RWPE1 (cell line): ENCODE measurements around the gene TTC32.
"Not testable (repeated sequence)": the region's sequence is repeated elsewhere in the genome, so short reads cannot be mapped to it uniquely, and the experiment has no call there.

Experiments used
- CTCF ChIA-PET: fragments of 350-600 bp; sonication (Branson Sonifier 250); formaldehyde crosslinking; extraction: SDS; loops from one replicate; lab custom pipeline; 2021; lab: Yijun Ruan, JAX
- POLR2A ChIA-PET: fragments of 400-600 bp; formaldehyde crosslinking; extraction: SDS; loops from one replicate; lab custom pipeline; 2020; ENCODE audit warnings: antibody characterized with exemption; ENCODE audit not compliant: low non-redundant PET; lab: Yijun Ruan, JAX
- DNase-seq: peaks from one replicate; pipeline ENCODE4 v3.0.0; 2012; ENCODE audit warnings: low spot score
- H3K27ac ChIP-seq: fragments of 450-650 bp; 2 replicates; pipeline ENCODE4 v1.5.1; 2017
- TF ChIP-seq, protein P1 (sequence below): fragments of 450-650 bp; conservative IDR thresholded peaks from 2 replicates; pipeline ENCODE4 v1.5.1; 2017; ENCODE audit warnings: low read depth, mild to moderate bottlenecking

TTC32 gene

DNA sequence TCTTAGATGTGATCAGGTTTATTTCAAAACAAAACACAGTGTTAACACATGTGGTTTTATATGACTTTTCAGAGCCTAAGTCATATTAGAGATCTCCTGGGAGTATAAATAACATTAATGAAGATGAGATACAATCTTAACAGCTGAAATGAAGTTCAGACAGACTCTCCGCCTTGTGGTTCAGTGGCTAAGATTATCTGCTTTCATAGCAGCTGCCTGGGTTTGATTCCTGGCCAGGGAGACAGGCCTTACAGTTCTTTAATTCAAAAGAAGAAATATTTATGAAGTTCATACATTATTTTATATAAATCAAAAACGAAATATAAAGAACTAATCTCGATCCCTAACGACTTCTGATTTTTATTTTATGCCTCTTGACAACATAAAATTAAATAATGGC, 35.2 kb upstream of the TTC32 start:
- ChIA-PET CTCF (no interaction called here), POLR2A (no interaction called here)
- no peak for DNase-seq
- no peak overlapping the region for H3K27ac ChIP-seq
- TF ChIP-seq, protein P1, sequence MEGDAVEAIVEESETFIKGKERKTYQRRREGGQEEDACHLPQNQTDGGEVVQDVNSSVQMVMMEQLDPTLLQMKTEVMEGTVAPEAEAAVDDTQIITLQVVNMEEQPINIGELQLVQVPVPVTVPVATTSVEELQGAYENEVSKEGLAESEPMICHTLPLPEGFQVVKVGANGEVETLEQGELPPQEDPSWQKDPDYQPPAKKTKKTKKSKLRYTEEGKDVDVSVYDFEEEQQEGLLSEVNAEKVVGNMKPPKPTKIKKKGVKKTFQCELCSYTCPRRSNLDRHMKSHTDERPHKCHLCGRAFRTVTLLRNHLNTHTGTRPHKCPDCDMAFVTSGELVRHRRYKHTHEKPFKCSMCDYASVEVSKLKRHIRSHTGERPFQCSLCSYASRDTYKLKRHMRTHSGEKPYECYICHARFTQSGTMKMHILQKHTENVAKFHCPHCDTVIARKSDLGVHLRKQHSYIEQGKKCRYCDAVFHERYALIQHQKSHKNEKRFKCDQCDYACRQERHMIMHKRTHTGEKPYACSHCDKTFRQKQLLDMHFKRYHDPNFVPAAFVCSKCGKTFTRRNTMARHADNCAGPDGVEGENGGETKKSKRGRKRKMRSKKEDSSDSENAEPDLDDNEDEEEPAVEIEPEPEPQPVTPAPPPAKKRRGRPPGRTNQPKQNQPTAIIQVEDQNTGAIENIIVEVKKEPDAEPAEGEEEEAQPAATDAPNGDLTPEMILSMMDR = no peak

DNA sequence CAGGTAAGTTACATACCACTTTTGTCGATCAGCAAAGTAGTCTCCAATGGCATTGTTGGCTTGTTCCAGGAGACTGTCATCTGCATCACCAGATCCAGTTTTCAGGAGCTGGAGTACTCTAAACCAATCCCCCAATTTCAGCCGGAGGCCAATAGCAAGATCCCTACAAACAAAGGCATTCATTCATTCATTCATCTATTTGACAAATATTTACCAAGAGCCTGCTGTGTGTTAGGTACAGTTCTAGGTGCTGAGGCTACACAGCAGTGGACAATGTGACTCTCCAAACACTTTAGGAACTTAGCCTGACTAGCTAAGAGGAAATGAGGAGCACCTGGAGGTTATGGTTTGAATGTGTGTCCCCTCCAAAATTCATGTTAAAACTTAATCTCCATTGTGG, 34.4 kb upstream of the TTC32 start:
- ChIA-PET POLR2A (no interaction called here), CTCF (no interaction called here)
- TF ChIP-seq, protein P1 = no peak
- no peak for DNase-seq
- no peak overlapping the region for H3K27ac ChIP-seq

DNA sequence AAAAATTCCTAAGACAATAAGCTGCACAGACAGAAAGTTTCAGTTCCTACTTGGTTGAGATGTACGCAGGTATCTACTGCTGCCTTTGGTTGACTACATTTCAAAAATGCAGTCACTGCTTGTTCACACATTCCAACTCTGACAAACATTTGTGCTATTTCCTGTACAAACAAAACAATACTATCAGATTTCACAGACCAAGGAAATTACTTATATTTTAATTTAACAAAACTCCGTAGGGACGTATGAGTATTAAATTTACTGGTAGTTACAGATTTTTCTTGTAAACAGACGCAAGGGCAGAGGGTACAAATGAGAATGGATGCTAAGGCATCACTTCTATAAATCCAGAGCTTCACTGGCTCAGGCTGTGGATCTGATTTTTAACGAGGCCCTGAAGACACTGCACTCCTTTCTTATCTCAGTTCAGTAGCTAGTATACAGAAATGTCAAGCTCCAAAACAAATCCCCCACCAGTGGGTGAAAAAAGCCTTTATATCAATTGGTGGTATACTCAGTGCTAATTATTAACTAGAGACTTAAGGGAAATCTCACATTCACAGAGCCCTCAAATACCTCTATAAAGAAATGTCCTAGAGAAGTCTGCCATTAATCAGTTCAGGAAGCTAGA, 31.7 kb upstream of the TTC32 start:
- TF ChIP-seq, protein P1 = no peak
- DNase-seq = peak; percentile 59
- no peak overlapping the region; the same call in 1 of the 2 replicates for H3K27ac ChIP-seq
- ChIA-PET POLR2A (no interaction called here), CTCF (interaction anchor here (0.7 to 0.8 kb wide), 2 partner anchors 82 to 424 kb away, joined by 3 read pairs; no protein-coding TSS in a partner anchor)

DNA sequence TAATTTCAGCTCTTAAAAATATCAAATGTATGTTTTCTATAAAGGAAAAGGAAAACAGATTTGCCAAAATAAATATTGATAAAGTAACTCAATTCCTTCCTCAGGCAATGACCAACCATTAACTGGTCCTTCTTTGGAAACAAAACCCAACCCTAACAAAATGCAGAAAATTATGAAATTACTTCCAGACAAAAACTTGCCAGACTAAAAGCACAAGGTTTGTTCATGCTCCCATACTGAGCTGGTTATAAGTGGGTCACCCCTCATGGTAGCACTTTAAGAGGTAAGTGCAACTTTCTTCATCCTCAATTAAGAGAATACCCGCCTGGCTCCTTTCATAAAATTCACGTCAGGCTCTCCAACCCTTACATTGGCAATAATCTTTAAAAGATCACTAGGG, 31.1 kb upstream of the TTC32 start:
- DNase-seq = no peak
- CTCF ChIA-PET = no interaction called here
- H3K27ac ChIP-seq = no peak overlapping the region
- POLR2A ChIA-PET = no interaction called here
- TF ChIP-seq, protein P1 = no peak

DNA sequence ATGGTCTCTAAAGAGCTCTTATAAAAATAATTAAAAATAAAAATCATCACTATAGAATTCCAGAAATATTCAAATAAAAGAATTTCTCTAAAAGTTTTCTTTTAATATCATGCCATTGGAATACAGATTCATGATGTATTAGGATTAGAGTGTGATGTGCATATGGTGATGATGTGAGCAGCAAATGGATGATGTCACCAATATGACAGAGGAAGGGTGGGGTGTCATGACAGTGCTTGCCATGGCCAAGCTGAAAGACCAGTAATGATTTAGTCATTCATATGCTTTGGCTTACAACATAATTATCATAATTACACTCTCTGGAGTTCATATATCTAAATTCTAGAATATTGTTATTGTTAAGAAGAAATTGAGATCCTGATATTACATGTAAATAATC, 27.4 kb upstream of the TTC32 start:
- TF ChIP-seq, protein P1 = no peak
- ChIA-PET CTCF (interaction anchor here (0.7 kb wide), 1 partner anchor 17 kb away, joined by 3 read pairs; no protein-coding TSS in a partner anchor), POLR2A (no interaction called here)
- DNase-seq = no peak
- no peak overlapping the region for H3K27ac ChIP-seq

DNA sequence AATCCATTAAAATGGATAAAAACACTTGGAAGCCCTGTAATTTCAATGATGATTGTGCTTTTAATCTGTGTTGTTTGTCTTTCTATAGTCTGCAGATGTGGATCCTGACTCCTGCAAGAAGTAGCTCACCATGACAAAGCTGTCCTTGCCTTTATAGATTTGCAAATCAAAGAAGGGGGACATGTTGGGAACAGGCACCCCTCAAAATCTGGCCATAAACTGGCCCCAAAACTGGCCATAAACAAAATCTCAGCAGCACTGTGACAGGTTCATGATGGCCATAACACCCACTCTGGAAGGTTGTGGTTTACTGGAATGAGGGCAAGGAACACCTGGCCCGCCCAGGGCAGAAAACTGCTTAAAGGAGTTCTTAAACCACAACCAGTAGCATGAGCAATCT, 26.0 kb upstream of the TTC32 start:
- CTCF ChIA-PET, POLR2A ChIA-PET, DNase-seq, H3K27ac ChIP-seq: not testable (repeated sequence)

DNA sequence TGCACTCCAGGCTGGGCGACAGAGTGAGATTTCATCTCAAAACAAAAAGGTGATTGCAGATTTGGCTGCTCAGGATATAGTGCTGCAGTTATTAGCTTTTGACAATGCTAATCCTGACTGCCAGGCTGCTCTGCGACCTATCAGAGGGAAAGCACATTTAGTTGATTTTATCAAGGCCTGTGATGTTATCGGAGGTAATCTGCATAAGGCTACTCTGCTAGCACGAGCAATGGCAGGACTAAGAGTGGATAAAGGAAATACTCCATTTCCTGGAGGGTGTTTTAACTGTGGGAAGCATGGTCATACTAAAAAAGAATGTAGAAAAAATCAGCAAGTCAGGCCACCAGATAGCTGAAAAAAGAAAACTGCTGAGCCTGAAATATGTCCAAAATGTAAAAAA, 22.7 kb upstream of the TTC32 start:
- DNase-seq, H3K27ac ChIP-seq, POLR2A ChIA-PET: not testable (repeated sequence)
- CTCF ChIA-PET = interaction anchor here (0.8 kb wide), 1 partner anchor 12 kb away, joined by 3 read pairs; no protein-coding TSS in a partner anchor

DNA sequence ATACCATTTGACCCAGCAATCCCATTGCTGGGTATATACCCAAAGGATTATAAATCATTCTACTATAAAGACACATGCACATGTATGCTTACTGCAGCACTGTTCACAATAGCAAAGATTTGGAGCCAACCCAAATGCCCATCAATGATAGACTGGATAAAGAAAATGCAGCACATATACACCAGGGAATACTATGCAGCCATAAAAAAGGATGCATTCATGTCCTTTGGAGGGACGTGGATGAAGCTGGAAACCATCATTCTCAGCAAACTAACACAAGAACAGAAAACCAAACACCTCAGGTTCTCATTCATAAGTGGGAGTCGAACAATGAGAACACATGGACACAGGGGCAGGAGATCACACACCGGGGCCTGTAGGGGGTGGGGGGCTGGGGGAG, 20.4 kb upstream of the TTC32 start:
- H3K27ac ChIP-seq, CTCF ChIA-PET, DNase-seq, POLR2A ChIA-PET: not testable (repeated sequence)
